ENCODE results near the gene SYNE1.

DNA sequence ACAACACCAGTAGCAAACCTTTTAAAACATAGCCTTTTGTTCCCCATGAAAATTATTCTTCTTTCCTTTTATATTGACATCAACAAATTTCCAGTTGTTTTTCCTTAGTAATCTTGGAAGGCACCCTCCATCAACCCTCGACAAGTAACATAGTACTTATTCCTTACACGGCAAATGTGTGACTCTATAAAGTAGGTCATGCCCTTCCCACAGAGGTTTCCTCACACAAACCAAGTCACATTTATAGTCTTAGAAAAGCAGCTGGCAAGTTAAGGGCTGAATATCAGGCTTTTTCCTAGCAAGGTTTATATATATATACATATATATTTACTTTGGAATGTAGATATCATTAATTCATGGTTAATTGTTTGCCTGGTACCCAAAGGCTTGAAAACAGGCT, 371.5 kb downstream of the SYNE1 start:
- TF ChIP-seq, protein P1, sequence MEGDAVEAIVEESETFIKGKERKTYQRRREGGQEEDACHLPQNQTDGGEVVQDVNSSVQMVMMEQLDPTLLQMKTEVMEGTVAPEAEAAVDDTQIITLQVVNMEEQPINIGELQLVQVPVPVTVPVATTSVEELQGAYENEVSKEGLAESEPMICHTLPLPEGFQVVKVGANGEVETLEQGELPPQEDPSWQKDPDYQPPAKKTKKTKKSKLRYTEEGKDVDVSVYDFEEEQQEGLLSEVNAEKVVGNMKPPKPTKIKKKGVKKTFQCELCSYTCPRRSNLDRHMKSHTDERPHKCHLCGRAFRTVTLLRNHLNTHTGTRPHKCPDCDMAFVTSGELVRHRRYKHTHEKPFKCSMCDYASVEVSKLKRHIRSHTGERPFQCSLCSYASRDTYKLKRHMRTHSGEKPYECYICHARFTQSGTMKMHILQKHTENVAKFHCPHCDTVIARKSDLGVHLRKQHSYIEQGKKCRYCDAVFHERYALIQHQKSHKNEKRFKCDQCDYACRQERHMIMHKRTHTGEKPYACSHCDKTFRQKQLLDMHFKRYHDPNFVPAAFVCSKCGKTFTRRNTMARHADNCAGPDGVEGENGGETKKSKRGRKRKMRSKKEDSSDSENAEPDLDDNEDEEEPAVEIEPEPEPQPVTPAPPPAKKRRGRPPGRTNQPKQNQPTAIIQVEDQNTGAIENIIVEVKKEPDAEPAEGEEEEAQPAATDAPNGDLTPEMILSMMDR (IDR thresholded peaks at IDR 0.05): no peak
- TF ChIP-seq POLR2A (IDR thresholded peaks at IDR 0.05) (no peak), EP300 (IDR thresholded peaks at IDR 0.05) (no peak), POLR2AphosphoS5 (IDR thresholded peaks at IDR 0.05) (no peak)

All from upper lobe of left lung (tissue), 4 donors.